LoVo (cell line): ENCODE results near the gene SH3TC2.

ENCODE experiments used
- DNase-seq: peaks from one replicate; pipeline ENCODE4 v3.0.0-alpha.2; 2016; ENCODE audit warnings: low spot score

Gene SH3TC2

DNA sequence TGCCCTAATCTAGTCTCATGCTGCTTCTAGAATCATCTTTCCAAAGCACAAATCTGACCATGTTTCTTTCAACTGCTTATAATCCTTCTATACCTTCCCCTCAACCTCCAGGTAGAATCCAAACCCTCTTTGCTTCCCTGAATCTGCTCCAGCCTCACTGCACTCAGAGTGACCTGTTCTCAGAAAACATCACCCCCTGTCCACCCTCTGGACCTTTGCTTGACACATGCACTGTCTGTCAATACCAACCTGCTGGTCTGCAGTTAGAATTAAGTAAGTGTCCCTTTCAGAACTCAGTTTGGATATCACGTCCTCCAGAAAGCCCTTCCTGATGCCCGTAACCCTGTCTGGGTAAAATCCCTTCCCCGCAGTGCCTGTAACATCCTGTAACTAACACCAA lies 63.1 kb downstream of the SH3TC2 start:
- no peak for DNase-seq

DNA sequence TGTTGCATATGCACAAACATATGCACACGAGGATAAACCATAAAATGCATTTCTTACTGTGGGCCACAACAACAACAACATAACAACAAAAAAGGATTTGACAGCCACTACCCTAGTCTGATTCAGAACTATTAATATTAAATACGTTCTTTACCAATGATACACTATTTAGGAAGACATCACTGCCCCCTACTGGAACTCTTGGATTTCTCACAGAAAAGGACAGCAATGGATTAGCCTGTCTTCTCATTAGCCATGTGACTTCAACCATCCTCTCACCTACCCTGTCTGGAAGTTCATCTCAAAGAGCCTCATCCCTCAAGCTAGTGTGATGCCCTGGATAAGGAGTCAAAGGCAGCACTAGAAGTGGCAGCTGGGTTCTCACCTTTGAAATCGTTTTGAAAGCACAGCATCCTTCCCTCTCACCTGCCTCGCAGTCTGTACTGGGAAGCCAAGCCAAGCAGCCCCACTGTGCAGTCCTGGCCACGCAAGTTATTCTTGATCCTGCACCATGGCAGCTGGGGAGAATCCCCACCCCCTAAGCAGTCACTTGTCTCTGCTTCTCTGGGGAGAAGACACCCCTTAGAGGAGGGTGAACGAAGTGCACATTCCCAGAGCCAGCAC lies 64.6 kb downstream of the SH3TC2 start:
- DNase-seq = peak; percentile 54

GRCh38 chr5:148996270-148996669 lies 66.6 kb downstream of the SH3TC2 start:
- DNase-seq = no peak

DNA sequence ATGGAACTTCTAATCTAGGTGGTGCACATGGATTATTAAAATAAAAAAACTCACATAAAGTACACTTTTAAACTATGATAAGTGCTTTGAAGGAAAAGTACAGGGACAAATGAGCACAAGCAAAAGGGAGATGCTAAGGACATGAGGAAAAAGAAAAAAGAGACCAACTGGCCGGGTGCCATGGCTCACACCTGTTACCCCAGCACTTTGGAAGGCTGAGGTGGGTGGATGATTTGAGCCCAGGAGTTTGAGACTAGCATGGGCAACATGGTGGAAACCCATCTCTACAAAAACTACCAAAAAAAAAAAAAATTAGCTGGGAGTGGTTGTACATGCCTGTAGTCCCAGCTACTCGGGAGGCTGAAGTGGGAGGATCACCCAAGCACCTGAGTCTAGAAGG lies 67.1 kb downstream of the SH3TC2 start:
- no peak for DNase-seq

- no peak for DNase-seq
These were observed 69.5 kb downstream of the SH3TC2 start for GRCh38 chr5:148993283-148993936.

- no peak for DNase-seq
These were observed 70.6 kb downstream of the SH3TC2 start for GRCh38 chr5:148992265-148992664.

DNA sequence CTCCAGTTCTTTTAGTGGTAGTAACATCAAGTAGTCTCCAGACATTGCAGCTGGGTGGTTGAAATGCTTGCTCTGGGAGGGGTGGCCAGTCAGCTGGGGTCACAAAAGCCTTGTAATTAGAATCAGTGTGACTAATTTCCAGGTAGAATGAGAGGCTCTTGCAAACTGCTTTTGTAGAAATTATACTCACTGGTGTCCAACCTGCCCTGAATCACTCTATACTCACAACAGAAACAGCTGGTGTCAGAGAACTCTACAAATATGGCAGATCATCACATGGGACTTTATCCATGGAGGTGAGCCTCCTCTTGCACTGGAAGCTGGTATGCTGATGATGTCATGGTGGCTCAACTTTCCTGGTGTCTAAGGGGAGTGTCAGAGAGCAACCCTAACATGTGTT lies 71.3 kb downstream of the SH3TC2 start:
- no peak for DNase-seq

DNA sequence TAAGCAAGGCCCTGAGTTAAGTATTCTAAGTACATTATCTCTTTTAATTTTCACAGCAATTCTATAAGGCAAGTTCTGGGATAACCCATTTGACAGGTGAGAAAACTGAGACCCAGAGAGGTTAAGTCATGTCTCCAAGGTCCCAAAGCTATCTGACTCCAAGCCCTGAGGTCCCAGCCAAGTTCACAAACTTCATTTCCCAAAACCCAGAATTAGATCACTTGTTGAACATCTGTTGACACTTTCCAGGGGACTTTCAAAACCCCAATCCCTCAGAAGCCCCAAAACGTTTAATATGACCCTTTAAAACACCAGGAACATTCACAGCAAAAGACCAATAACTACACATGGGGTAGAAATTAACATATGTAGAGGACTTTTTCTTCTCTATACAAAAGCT lies 72.0 kb downstream of the SH3TC2 start:
- no peak for DNase-seq

GRCh38 chr5:148989567-148989966 lies 73.3 kb downstream of the SH3TC2 start:
- no peak for DNase-seq

DNA sequence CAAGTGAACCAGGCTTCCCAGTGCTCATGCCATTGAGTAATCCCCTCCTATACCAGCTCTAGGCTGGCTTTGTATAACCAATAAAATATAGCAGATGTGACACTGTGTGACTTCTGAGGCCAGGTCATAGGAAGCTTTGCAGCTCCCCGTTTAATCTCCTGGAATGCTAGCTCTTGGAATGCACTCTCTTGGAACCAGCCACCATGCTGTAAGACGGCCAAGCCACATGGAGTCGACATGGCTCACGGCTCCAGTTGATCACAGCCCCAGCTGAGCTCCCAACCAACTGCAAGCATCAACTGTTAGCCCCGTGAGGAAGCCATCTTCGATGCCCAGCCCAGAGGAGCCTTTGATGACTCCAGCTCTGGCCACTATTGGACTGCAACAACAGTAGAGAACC lies 74.5 kb downstream of the SH3TC2 start:
- no peak for DNase-seq

- DNase-seq = no peak
These were observed 76.2 kb downstream of the SH3TC2 start for GRCh38 chr5:148986636-148987035.

GRCh38 chr5:148984345-148984744 lies 78.5 kb downstream of the SH3TC2 start:
- peak; percentile 81 for DNase-seq

DNA sequence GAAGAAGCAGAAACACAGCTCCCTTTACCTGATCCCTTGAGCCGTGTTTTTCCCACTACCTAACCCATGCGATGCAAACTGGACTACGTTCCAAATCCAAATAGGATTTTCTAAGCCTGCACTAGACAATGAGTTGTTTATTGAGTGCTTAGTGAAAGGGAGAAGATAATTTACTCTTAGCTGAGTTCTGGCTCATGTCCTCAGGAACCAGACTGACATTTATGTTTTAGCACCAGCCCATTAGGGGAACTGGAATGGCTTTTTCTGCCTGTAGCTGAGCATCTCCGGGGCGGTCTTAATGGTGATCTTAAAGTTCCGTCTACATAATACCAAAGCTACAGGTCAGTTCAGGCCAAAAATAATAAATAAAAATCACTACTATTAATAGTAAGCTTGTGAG lies 81.5 kb downstream of the SH3TC2 start:
- DNase-seq = no peak

- no peak for DNase-seq
These were observed 82.1 kb downstream of the SH3TC2 start for GRCh38 chr5:148980731-148981130.

DNA sequence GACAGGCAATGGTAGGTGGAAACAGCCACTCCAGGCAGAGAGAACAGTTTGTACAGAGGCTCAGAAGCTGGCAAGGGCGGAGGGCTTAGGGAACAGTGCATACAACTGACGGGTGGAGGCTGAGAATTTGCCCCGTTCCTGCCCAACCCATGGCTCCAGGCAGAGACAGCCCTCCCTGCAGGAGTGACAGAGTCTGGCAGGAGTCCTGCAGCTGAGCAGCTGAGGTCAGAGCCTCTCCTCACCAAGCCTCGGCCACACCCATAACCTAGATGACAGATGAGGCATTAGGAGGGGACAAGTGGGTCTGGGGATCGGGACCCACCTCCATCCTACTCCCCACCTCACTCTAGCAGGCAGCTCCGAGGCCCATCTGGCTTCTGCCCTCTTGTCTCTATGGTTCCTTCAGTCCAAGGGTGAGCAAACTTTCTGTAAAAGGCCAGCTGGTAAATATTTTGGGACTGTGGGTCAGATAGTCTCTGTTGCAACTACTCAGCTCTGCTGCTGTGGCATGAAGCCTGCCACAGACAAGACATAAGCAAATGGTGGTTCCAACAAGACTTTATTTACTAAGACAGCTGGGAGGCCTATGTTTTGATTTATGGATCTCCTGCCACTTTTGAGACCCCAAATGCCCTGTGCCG lies 83.7 kb downstream of the SH3TC2 start:
- peak; percentile 37 for DNase-seq

DNA sequence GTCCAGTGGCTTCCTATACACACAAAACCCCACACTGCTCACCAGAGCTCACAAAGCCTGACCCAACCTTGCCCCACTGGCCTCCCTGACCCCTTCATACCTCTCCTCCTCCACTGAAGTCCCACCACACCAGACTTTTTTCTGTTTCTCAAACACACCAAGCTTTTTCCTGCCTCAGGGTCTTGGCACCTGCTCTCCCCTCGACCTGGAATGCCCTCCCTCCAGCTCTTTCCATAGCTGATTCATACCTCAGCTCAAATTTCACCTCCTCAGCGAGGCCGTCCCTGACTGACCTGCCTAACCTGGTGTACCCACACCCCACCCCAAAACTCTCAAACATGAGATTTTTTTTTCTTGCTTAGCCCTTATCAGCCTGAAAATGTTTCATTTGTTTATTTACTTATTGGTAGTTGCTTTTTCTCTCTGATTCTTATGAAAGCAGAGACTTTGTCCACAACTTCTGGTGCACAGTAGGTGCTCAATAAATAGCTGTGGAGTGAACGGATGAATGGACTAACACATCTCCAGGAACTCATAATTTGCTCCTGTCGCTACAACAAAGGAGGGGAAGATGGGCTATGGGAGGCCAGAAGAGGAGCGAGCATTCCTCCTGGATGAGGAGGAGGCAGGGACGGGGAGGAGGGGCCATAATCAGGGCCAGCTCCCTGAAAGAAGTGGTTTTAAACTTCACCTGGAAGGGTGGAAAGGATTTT lies 84.3 kb downstream of the SH3TC2 start:
- DNase-seq = no peak

- DNase-seq = peak; percentile 47
These were observed 86.1 kb downstream of the SH3TC2 start for GRCh38 chr5:148976569-148977381.

- no peak for DNase-seq
These were observed 88.1 kb downstream of the SH3TC2 start for GRCh38 chr5:148974642-148975327.

DNA sequence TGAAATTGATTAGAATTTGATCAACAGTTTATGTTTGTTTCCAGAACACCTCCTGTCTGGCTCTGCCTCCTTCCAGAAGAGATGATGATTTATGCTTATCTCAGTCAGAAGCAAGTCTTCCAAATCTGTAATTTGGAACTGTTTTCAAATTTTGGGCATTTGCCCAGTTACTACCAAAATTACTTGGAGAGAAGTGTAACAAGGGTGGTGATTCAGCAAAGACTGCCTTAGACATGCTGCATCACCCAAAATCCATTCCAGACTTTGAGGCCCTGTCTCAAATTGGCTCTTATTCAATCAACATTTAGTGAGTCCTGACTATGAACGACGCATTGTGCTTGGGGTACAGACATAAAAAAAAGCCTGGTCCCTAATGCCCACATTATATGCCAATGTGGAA lies 89.4 kb downstream of the SH3TC2 start:
- no peak for DNase-seq

DNA sequence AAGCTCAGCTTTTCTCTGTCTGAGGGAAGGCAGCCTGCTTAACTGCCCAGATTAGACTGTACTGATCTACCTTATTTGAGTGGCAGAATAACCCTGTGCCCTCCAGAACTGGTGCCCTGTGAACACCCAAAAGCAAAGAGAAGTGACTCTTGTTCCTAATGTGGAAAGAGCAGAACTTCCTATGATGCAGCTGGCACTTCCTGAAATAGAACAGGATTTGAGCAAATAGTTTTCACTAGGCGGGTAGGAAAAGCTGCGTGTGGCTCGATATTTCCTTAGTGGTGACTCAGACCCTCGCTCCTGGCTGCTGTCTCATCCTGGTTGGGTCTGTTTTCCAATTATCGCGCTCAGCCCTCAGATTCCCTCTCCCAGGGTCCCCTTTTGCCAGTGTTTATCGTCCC lies 89.9 kb downstream of the SH3TC2 start:
- peak; percentile 36 for DNase-seq

DNA sequence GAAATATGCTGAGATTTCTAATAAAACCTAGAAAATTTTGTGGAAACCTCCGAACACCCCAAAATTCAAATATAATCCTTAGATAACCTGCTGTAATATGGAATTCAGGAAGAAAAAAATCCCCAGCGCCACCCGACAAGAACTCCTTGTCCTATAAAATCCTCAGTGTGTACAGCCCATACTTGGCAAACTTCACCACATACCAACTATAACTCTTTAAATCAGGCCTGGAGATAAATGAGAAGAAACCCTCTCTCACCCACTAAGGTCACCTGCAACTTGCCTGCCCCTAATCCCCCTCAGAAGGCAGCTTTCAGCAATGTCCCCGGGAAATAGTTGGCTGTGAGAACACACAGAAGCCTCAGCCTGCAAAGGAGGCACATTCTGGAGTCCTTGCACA lies 90.5 kb downstream of the SH3TC2 start:
- DNase-seq = no peak

DNA sequence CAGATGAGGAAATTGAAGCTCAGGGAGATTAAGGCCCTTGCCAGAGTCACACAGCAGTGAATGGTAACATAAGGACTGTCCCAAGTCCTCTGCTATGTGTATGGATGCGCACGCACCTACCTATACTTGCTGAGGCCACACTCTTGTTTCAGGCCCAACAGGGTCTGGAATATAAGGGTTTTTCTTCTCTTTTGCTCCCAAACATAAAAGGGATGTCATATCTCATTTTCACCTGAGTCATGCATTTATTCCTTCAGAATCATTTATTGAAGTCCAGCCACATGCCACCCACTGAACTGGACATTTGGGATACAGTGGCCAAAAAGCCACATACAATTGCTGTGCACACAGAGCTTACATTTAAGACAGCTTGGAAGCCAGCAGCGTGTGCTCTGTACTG lies 92.0 kb downstream of the SH3TC2 start:
- no peak for DNase-seq
